Measurements from ENCODE around the gene CFAP46. TPM values are rescaled to one million over a fixed set of nuclear protein-coding genes. Genes with fewer than 3 reads are reported as not detected.
"Not testable (repeated sequence)": the region's sequence is repeated elsewhere in the genome, so short reads cannot be mapped to it uniquely, and the experiment has no call there.

Gene CFAP46
- total and polyA plus RNA-seq, 2 donors (not counting 1 experiment from before 2014, with no cell fraction given): 0.07 TPM; not detected in 1

GRCh38 chr10:132798403-132798802, 144.0 kb downstream of the CFAP46 start:
- POLR2A ChIA-PET: no interaction called here
- TF ChIP-seq EZH2 (IDR thresholded peaks at IDR 0.05; ENCODE audit: borderline replicate concordance, insufficient read depth, low read depth, low read length, poor library complexity, severe bottlenecking): no peak
- TF ChIP-seq, protein P1, sequence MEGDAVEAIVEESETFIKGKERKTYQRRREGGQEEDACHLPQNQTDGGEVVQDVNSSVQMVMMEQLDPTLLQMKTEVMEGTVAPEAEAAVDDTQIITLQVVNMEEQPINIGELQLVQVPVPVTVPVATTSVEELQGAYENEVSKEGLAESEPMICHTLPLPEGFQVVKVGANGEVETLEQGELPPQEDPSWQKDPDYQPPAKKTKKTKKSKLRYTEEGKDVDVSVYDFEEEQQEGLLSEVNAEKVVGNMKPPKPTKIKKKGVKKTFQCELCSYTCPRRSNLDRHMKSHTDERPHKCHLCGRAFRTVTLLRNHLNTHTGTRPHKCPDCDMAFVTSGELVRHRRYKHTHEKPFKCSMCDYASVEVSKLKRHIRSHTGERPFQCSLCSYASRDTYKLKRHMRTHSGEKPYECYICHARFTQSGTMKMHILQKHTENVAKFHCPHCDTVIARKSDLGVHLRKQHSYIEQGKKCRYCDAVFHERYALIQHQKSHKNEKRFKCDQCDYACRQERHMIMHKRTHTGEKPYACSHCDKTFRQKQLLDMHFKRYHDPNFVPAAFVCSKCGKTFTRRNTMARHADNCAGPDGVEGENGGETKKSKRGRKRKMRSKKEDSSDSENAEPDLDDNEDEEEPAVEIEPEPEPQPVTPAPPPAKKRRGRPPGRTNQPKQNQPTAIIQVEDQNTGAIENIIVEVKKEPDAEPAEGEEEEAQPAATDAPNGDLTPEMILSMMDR (IDR thresholded peaks at IDR 0.05): no peak
- H4K20me1 ChIP-seq (ENCODE audit: control insufficient read depth, insufficient read depth, low read length, poor library complexity, severe bottlenecking): no peaks in the 10 kb centered on the region

GRCh38 chr10:132797986-132798385, 144.4 kb downstream of the CFAP46 start:
- H3K4me1 ChIP-seq (ENCODE audit: control insufficient read depth in 2 of 2, insufficient read depth in 2 of 2, low read length in 2 of 2); CTCF ChIA-PET; H3K4me2 ChIP-seq (replicated peaks; ENCODE audit: low read depth, low read length, poor library complexity, severe bottlenecking); H3K9ac ChIP-seq (ENCODE audit: low read length); ATAC-seq (ENCODE audit: low read depth); POLR2A ChIA-PET; H2AFZ ChIP-seq (ENCODE audit: insufficient read depth, low read depth, low read length, poor library complexity, severe bottlenecking); H3K9me3 Mint-ChIP-seq (ENCODE audit: insufficient read depth); intact Hi-C loops (cut with micrococcal nuclease); H3K4me1 Mint-ChIP-seq; H3K27ac Mint-ChIP-seq; H3K27me3 Mint-ChIP-seq; H4K20me1 ChIP-seq (ENCODE audit: control insufficient read depth, insufficient read depth, low read length, poor library complexity, severe bottlenecking); H3K27ac ChIP-seq (ENCODE audit: low read length in 2 of 2); H3K27me3 ChIP-seq (replicated peaks in 1 of 4; ENCODE audit: control extremely low read depth in 1 of 4, control insufficient read depth in 3 of 4, insufficient read depth in 4 of 4, low read length in 3 of 4); DNase-seq; H3K4me3 Mint-ChIP-seq; H3K79me2 ChIP-seq (ENCODE audit: control insufficient read depth, insufficient read depth, low read length); H3K4me3 ChIP-seq (ENCODE audit: control extremely low read depth in 1 of 5, extremely low read depth in 1 of 5, insufficient read depth in 1 of 5, low read depth in 2 of 5, low read length in 4 of 5); H3K36me3 ChIP-seq (replicated peaks in 1 of 2; ENCODE audit: control extremely low read depth in 1 of 2, control insufficient read depth in 1 of 2, extremely low read depth in 1 of 2, insufficient read depth in 2 of 2, low read length in 1 of 2): not testable (repeated sequence)
- H3K9me3 ChIP-seq (ENCODE audit: control extremely low read depth in 1 of 3, control insufficient read depth in 2 of 3, insufficient read depth in 1 of 3, low read length in 2 of 3): peaks cover 0 to 18% (median 3%) of the 10 kb centered on the region in 3 donors
- WGBS (ENCODE audit: insufficient coverage): 93% methylated on average over 26 of the region's 32 CpGs

More at GRCh38 chr10:132798403-132798802, 144.0 kb downstream of the CFAP46 start:
- no peak overlapping the region for H3K27ac ChIP-seq (ENCODE audit: low read length in 2 of 2)
- no peak for ATAC-seq (ENCODE audit: low read depth)
- H3K4me1 ChIP-seq (ENCODE audit: control insufficient read depth in 2 of 2, insufficient read depth in 2 of 2, low read length in 2 of 2): no peaks in the 10 kb centered on the region
- no peaks in the 10 kb centered on the region for H3K4me1 Mint-ChIP-seq
- WGBS (ENCODE audit: insufficient coverage): 95% methylated on average over 21 of the region's 21 CpGs
- no peak overlapping the region for H3K9ac ChIP-seq (ENCODE audit: low read length)
- no peak overlapping the region for H3K27ac Mint-ChIP-seq
- DNase-seq: no peak
- no peak overlapping the region for H2AFZ ChIP-seq (ENCODE audit: insufficient read depth, low read depth, low read length, poor library complexity, severe bottlenecking)
- no peaks in the 10 kb centered on the region for H3K79me2 ChIP-seq (ENCODE audit: control insufficient read depth, insufficient read depth, low read length)
- peaks cover 0 to 14% (median 3%) of the 10 kb centered on the region in 3 donors for H3K9me3 ChIP-seq (ENCODE audit: control extremely low read depth in 1 of 3, control insufficient read depth in 2 of 3, insufficient read depth in 1 of 3, low read length in 2 of 3)
- no peaks in the 10 kb centered on the region for H3K9me3 Mint-ChIP-seq (ENCODE audit: insufficient read depth)
- no peaks in the 10 kb centered on the region for H3K27me3 ChIP-seq (replicated peaks in 1 of 4; ENCODE audit: control extremely low read depth in 1 of 4, control insufficient read depth in 3 of 4, insufficient read depth in 4 of 4, low read length in 3 of 4)
- H3K36me3 ChIP-seq (replicated peaks in 1 of 2; ENCODE audit: control extremely low read depth in 1 of 2, control insufficient read depth in 1 of 2, extremely low read depth in 1 of 2, insufficient read depth in 2 of 2, low read length in 1 of 2): no peaks in the 10 kb centered on the region
- H3K4me2 ChIP-seq (replicated peaks; ENCODE audit: low read depth, low read length, poor library complexity, severe bottlenecking): no peak overlapping the region
- no peak overlapping the region for H3K4me3 ChIP-seq (ENCODE audit: control extremely low read depth in 1 of 5, extremely low read depth in 1 of 5, insufficient read depth in 1 of 5, low read depth in 2 of 5, low read length in 4 of 5)
- H3K27me3 Mint-ChIP-seq: peaks cover under 1% of the 10 kb centered on the region
- intact Hi-C loops (cut with micrococcal nuclease): no loop called here
- CTCF ChIA-PET: no interaction called here
- no peak overlapping the region for H3K4me3 Mint-ChIP-seq
